Small intestine (tissue), 7 donors: ENCODE measurements around the gene ALG13. TPM values are rescaled to one million over a fixed set of nuclear protein-coding genes. Genes with fewer than 3 reads are reported as not detected.

ENCODE experiments used
- DNase-seq, 2 donors: peaks; one replicate each; pipeline versions ENCODE4 v3.0.0 to v3.0.0-alpha.2; 2013
- FAIRE-seq: peaks from 2 replicates; lab custom pipeline; 2012; peaks lifted over from hg19 to GRCh38; lab: Jason Lieb, UNC
- H3K27ac ChIP-seq, 3 donors: one replicate each; pipeline ENCODE4 v1.5.1; 2013; ENCODE audit warnings: low read length in 2 of 3, mild to moderate bottlenecking in 2 of 3, control low read depth in 1 of 3, inconsistent platforms in 1 of 3, low read depth in 1 of 3, moderate library complexity in 1 of 3
- H3K27me3 ChIP-seq, 3 donors: one replicate each; pipeline ENCODE4 v1.6.1; 2013; ENCODE audit warnings: low read length in 3 of 3, inconsistent platforms in 1 of 3; ENCODE audit not compliant: control insufficient read depth in 3 of 3, insufficient read depth in 3 of 3
- H3K36me3 ChIP-seq, 3 donors: one replicate each; pipeline ENCODE4 v1.6.1; 2013; ENCODE audit warnings: low read length in 3 of 3, inconsistent platforms in 1 of 3, low read depth in 1 of 3, mild to moderate bottlenecking in 1 of 3, moderate library complexity in 1 of 3; ENCODE audit not compliant: control insufficient read depth in 3 of 3, insufficient read depth in 2 of 3
- H3K4me1 ChIP-seq, 3 donors: one replicate each; pipeline ENCODE4 v1.6.1; 2013; ENCODE audit warnings: low read length in 2 of 3, inconsistent platforms in 1 of 3, low read depth in 1 of 3, mild to moderate bottlenecking in 1 of 3, moderate library complexity in 1 of 3; ENCODE audit not compliant: control insufficient read depth in 3 of 3, insufficient read depth in 2 of 3
- H3K4me3 ChIP-seq, 3 donors: one replicate each; pipeline ENCODE4 v1.5.1; 2013; ENCODE audit warnings: low read length in 3 of 3, control low read depth in 1 of 3, inconsistent platforms in 1 of 3, low read depth in 1 of 3, mild to moderate bottlenecking in 1 of 3, moderate library complexity in 1 of 3
- H3K9me3 ChIP-seq, 2 donors: one replicate each; pipeline ENCODE4 v1.6.1; 2013; ENCODE audit warnings: low read depth in 1 of 2, low read length in 1 of 2; ENCODE audit not compliant: control insufficient read depth in 2 of 2, insufficient read depth in 1 of 2
- WGBS, 3 donors: extraction: QIAGEN DNeasy Blood & Tissue Kit; methylation state at CpG; one replicate each; pipeline ENCODE4 v1.1.7; 2013; 5-methylcytosine and 5-hydroxymethylcytosine counted together
- polyA plus RNA-seq, 4 donors: library from polyadenylated mRNA; stranded (reverse) in 3 of 4; unstranded in 1 of 4; fragments of 200-250 nt in 3 of 4; fragments of 120-200 nt in 1 of 4; gene quantifications; one replicate each; pipeline versions ENCODE4 v1.2.1 to v1.2.3, GENCODE V29; 2013
- donor health status: healthy with polysubstance abuse.
- donor health status: control.
- donor health status: control.
- donor health status: Bipolar disorder and iron deficiency.
- donor health status: healthy.

Gene ALG13
- polyA plus RNA-seq, 4 donors = 31.3 to 60.4 (median 52.6) TPM

DNA sequence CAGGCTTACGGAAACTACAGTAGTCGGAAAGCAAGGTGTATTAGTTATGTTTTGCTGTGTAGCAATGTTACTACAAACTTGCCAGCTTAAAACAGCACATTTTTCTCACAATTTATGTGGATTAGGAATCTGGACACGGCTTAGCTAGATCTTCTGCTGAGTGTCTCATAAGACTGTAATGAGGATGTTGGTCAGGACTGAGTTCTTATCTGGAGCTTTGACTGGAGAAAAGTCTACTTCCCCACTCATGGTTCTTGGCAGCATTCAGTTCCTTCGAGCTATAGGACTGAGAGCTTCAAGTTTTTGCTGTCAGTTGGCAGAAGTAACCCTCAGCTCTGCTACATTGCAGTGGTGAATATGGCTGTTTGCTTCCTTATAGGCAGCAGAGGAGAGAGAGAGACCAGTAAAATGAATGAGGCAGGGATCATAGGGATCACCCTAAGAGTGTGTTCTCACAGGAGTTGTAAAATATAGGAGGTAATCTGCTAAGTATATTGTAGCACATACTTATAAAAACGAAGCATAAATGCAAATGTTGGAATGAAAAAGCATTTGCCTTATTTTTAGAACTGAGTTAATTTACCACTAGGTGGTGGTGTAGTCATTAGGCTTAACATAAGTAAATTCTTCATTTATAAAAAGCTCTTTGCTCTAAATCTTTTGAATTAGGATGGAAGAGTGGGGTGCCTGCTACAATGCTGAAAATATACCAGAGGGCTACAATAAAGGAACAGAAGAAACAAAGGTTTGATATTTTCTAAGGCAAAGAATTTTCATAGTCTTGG, 38.6 kb downstream of the ALG13 start:
- H3K9me3 ChIP-seq = no peaks in the 10 kb centered on the region
- no peak overlapping the region for H3K4me3 ChIP-seq
- no peaks in the 10 kb centered on the region for H3K27me3 ChIP-seq
- no peaks in the 10 kb centered on the region for H3K4me1 ChIP-seq
- FAIRE-seq (no peak), DNase-seq (peak; percentile 1)
- H3K36me3 ChIP-seq = peaks cover 0 to 2% (median 0%) of the 10 kb centered on the region in 3 donors
- WGBS, 3 donors = 65 to 69% (median 69%) methylated on average over 5 of the region's 5 CpGs
- no peak overlapping the region for H3K27ac ChIP-seq

DNA sequence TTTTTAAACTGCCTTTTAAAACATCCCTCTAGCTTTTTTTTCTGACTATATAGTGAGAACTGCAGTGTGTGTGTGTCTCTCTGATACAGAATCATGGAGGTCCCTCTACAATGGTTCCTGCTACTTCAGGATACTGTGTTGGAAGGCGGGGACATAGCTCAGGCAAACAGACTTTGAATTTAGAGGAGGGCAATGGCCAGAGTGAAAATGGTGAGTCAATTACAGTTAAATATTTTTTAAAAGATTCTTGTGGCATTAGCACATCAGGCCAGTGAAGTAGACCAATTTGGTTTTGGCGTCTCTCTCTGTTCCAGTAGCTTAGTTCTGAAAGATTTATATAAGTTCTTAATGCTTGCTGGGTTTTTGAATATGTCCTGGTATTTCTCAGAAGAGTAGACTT, 47.1 kb downstream of the ALG13 start:
- no peak overlapping the region for H3K4me3 ChIP-seq
- DNase-seq (no peak), FAIRE-seq (no peak)
- H3K36me3 ChIP-seq = peaks cover 2 to 6% (median 5%) of the 10 kb centered on the region in 3 donors
- WGBS, 3 donors = 91 to 98% (median 94%) methylated on average over 2 of the region's 2 CpGs
- no peak overlapping the region for H3K27ac ChIP-seq
- no peaks in the 10 kb centered on the region for H3K9me3 ChIP-seq
- no peaks in the 10 kb centered on the region for H3K4me1 ChIP-seq
- H3K27me3 ChIP-seq = no peaks in the 10 kb centered on the region

DNA sequence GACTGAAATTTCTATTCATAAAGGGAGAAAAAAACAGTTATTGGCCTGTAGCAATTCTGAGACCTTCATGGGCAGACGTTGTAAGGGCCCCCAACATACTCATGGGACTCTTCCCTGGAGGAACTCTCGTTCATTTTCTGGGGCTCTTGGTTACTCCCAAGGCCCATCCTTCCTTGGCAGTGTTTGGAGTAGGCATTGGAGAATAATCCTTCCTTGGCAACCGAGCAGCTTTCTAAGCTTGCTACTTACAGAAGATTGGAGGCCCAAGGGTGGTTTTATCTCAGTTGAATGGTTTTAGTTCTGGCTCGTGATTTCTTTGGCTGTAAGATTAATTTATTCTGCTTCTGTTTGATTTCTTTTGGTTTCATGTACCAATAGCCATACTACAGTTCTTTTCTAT, 50.4 kb downstream of the ALG13 start:
- H3K27me3 ChIP-seq = no peaks in the 10 kb centered on the region
- no peaks in the 10 kb centered on the region for H3K4me1 ChIP-seq
- DNase-seq (no peak), FAIRE-seq (no peak)
- no peak overlapping the region for H3K4me3 ChIP-seq
- no peaks in the 10 kb centered on the region for H3K9me3 ChIP-seq
- peaks cover 5 to 7% (median 6%) of the 10 kb centered on the region in 3 donors for H3K36me3 ChIP-seq
- no peak overlapping the region for H3K27ac ChIP-seq
- 60 to 91% (median 82%) methylated on average over 4 of the region's 4 CpGs for WGBS, 3 donors

DNA sequence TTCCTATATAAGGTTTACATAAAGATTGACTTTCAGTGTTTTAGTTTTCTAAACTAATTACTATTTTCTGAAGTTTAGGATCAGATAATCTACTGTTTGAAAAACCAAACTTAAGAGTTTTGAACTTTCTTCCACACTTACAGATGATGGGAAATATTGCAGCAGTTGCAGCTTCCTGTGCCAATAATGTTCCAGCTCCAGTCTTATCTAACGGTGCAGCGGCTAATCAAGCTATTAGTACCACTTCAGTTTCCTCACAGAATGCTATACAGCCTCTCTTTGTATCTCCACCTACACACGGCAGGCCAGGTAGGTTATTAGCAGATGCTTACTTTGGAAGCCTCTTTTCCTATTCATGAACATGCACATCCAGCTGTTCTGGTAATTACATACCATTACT, 55.6 kb downstream of the ALG13 start:
- Histone ChIP-seq H3K36me3 (peaks cover 2 to 9% (median 3%) of the 10 kb centered on the region in 3 donors), H3K27ac (no peak overlapping the region), H3K4me3 (no peak overlapping the region), H3K4me1 (no peaks in the 10 kb centered on the region), H3K27me3 (no peaks in the 10 kb centered on the region), H3K9me3 (no peaks in the 10 kb centered on the region)
- 62 to 82% (median 72%) methylated on average over 3 of the region's 3 CpGs for WGBS, 3 donors
- no peak for DNase-seq
- FAIRE-seq = no peak

DNA sequence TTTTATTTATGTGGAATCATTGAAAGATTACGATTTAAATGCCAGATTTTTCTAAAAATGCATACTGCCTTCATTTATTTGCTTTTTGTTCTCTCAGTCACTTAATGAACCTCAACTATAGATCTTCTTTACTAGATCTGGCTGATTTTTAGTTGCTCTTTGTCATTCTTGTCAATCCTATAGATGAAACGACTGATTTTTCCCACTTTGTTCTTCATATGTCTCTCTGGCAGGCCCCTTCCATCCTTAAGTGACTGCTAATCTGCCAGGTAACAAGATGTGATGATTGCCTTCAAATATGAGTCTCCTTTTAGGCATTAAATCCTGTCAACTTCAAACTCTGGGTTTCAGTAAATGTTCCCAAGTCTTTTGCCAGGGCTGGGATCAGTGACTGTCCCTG, 61.0 kb downstream of the ALG13 start:
- H3K27ac ChIP-seq = no peak overlapping the region
- H3K4me1 ChIP-seq = no peaks in the 10 kb centered on the region
- 59 to 86% (median 77%) methylated on average over 2 of the region's 2 CpGs for WGBS, 3 donors
- H3K9me3 ChIP-seq = no peaks in the 10 kb centered on the region
- no peak overlapping the region for H3K4me3 ChIP-seq
- FAIRE-seq (no peak), DNase-seq (no peak)
- H3K36me3 ChIP-seq = peaks cover 0 to 5% (median 5%) of the 10 kb centered on the region in 3 donors
- no peaks in the 10 kb centered on the region for H3K27me3 ChIP-seq

DNA sequence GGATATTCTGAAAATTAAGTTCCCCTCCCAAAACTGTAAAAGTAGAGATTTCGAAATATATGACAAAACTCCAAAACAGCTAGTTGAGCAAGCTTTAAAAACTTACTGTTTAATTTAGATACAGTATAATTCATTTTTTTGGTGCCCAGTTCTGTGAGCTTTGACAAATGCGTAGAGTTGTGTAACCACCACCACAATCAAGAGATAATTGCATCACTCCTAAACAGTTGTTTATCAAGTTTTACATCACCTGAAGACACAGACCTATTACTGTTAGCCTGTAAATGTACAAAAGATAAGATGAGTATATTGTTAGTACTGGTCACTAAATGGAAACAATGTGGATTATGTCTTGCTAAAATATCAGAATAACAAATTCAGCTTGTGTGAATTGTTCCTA, 62.3 kb downstream of the ALG13 start:
- Histone ChIP-seq H3K36me3 (peaks cover 0 to 5% (median 5%) of the 10 kb centered on the region in 3 donors), H3K4me1 (no peaks in the 10 kb centered on the region), H3K9me3 (no peaks in the 10 kb centered on the region), H3K4me3 (no peak overlapping the region), H3K27ac (no peak overlapping the region), H3K27me3 (no peaks in the 10 kb centered on the region)
- no peak for DNase-seq
- no peak for FAIRE-seq
- 87 to 96% (median 95%) methylated on average over 2 of the region's 2 CpGs for WGBS, 3 donors

DNA sequence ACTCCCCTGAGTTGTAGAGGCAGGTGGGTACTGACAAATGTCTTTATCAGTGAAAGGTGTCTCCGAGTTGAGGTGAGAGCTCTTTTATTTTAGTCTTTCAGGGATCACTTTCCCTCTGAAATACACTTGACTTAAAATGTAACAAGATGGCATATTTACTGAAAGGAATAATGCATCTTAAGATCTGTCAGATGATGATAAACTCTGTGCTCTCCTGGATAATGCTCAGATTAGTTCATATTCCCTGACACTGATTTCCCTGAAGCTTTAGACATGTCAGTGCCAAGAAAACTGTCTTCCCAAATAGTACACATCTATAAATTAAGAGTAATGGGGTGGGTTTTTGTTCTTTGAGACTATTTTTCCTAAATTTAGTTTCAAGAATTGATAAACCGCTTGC, 75.5 kb downstream of the ALG13 start:
- H3K27me3 ChIP-seq = no peaks in the 10 kb centered on the region
- H3K9me3 ChIP-seq = no peaks in the 10 kb centered on the region
- FAIRE-seq = no peak
- peaks cover 0 to 3% (median 2%) of the 10 kb centered on the region in 3 donors for H3K36me3 ChIP-seq
- no peak overlapping the region for H3K4me3 ChIP-seq
- no peak overlapping the region for H3K27ac ChIP-seq
- 84 to 96% (median 93%) methylated on average over 2 of the region's 2 CpGs for WGBS, 3 donors
- no peaks in the 10 kb centered on the region for H3K4me1 ChIP-seq
- no peak for DNase-seq

DNA sequence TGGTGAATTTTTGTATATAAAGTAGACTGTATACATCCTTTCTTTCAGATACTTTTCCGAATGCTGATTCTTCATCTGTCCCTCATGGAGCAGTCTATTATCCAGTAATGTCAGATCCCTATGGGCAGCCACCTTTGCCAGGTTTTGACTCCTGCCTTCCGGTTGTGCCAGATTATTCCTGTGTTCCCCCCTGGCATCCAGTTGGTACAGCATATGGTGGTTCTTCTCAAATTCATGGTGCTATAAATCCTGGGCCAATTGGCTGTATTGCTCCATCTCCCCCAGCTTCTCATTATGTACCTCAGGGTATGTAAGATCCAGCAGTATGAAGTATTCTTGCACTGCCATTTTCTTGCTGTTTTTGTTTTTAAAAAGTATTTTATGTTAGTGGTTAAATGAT, 78.7 kb downstream of the ALG13 start:
- DNase-seq (no peak), FAIRE-seq (no peak)
- Histone ChIP-seq H3K9me3 (no peaks in the 10 kb centered on the region), H3K27ac (no peak overlapping the region), H3K27me3 (no peaks in the 10 kb centered on the region), H3K4me3 (no peak overlapping the region), H3K36me3 (peaks cover 0 to 3% (median 2%) of the 10 kb centered on the region in 3 donors), H3K4me1 (no peaks in the 10 kb centered on the region)
- 90 to 100% (median 98%) methylated on average over 2 of the region's 2 CpGs for WGBS, 3 donors
